Ectodermal cell (in vitro differentiated cells): Measurements from ENCODE around the gene CEP70.
"Not testable (repeated sequence)": the region's sequence is repeated elsewhere in the genome, so short reads cannot be mapped to it uniquely, and the experiment has no call there.

Source experiments
- H3K27ac ChIP-seq: 2 replicates; pipeline ENCODE4 v1.7.0; 2013; ENCODE audit warnings: mild to moderate bottlenecking, low read depth, low read length; ENCODE audit not compliant: insufficient read depth, poor library complexity, severe bottlenecking
- H3K27me3 ChIP-seq: 2 replicates; pipeline ENCODE4 v1.7.0; 2013; ENCODE audit warnings: mild to moderate bottlenecking, low read length; ENCODE audit not compliant: insufficient read depth, control insufficient read depth, poor library complexity, severe bottlenecking
- H3K36me3 ChIP-seq: one replicate; pipeline ENCODE4 v1.7.0; 2013; ENCODE audit warnings: low read length; ENCODE audit not compliant: control insufficient read depth, insufficient read depth
- H3K4me1 ChIP-seq: one replicate; pipeline ENCODE4 v1.7.0; 2013; ENCODE audit warnings: low read length; ENCODE audit not compliant: control insufficient read depth, insufficient read depth
- H3K4me3 ChIP-seq: 2 replicates; pipeline ENCODE4 v1.7.0; 2013; ENCODE audit warnings: low read depth, low read length, control low read depth; ENCODE audit not compliant: insufficient read depth
- H3K9me3 ChIP-seq: 2 replicates; pipeline ENCODE4 v1.7.0; 2013; ENCODE audit warnings: mild to moderate bottlenecking, low read length, moderate library complexity; ENCODE audit not compliant: control insufficient read depth
- WGBS, 2 experiments: methylation state at CpG; one replicate each; pipeline ENCODE4 v1.1.7; 2013; ENCODE audit warnings: missing lambda C conversion rate in 2 of 2; 5-methylcytosine and 5-hydroxymethylcytosine counted together

Gene CEP70

GRCh38 chr3:138593488-138594149 lies 441 bp downstream of the CEP70 start:
- no peaks in the 10 kb centered on the region for H3K36me3 ChIP-seq
- no peaks in the 10 kb centered on the region for H3K9me3 ChIP-seq
- no peak overlapping the region for H3K27ac ChIP-seq
- peak overlapping the region; percentile 78 for H3K4me3 ChIP-seq
- 8 to 9% methylated on average over 22 of the region's 22 CpGs for WGBS, 2 experiments
- H3K4me1 ChIP-seq: no peaks in the 10 kb centered on the region
- no peaks in the 10 kb centered on the region for H3K27me3 ChIP-seq

- 91 to 94% methylated on average over 1 of the region's 1 CpG for WGBS, 2 experiments
Observed at GRCh38 chr3:138591392-138591791, 2.7 kb downstream of the CEP70 start.

GRCh38 chr3:138588445-138588844 lies 5.6 kb downstream of the CEP70 start:
- no peaks in the 10 kb centered on the region for H3K36me3 ChIP-seq
- H3K4me3 ChIP-seq: no peak overlapping the region
- no peaks in the 10 kb centered on the region for H3K27me3 ChIP-seq
- 96 to 97% methylated on average over 5 of the region's 5 CpGs for WGBS, 2 experiments
- H3K27ac ChIP-seq: no peak overlapping the region
- no peaks in the 10 kb centered on the region for H3K4me1 ChIP-seq
- no peaks in the 10 kb centered on the region for H3K9me3 ChIP-seq

More at GRCh38 chr3:138591392-138591791, 2.7 kb downstream of the CEP70 start:
- Histone ChIP-seq H3K4me1 (no peaks in the 10 kb centered on the region), H3K4me3 (no peak overlapping the region), H3K9me3 (no peaks in the 10 kb centered on the region), H3K27ac (no peak overlapping the region), H3K36me3 (no peaks in the 10 kb centered on the region), H3K27me3 (no peaks in the 10 kb centered on the region)

GRCh38 chr3:138587374-138587773 lies 6.7 kb downstream of the CEP70 start:
- Histone ChIP-seq H3K27me3 (no peaks in the 10 kb centered on the region), H3K36me3 (no peaks in the 10 kb centered on the region), H3K9me3 (no peaks in the 10 kb centered on the region), H3K4me1 (no peaks in the 10 kb centered on the region), H3K4me3 (no peak overlapping the region), H3K27ac (no peak overlapping the region)
- WGBS, 2 experiments: 86 to 100% methylated on average over 1 of the region's 1 CpG

- H3K9me3 ChIP-seq: no peaks in the 10 kb centered on the region
- peaks cover 6% of the 10 kb centered on the region for H3K4me1 ChIP-seq
- no peaks in the 10 kb centered on the region for H3K36me3 ChIP-seq
- no peak overlapping the region for H3K27ac ChIP-seq
- WGBS, 2 experiments: 79 to 84% methylated on average over 5 to 6 of the region's 6 CpGs
- no peak overlapping the region for H3K4me3 ChIP-seq
- H3K27me3 ChIP-seq: no peaks in the 10 kb centered on the region
Observed at GRCh38 chr3:138578961-138579574, 15.0 kb downstream of the CEP70 start.

GRCh38 chr3:138578141-138578540 lies 15.9 kb downstream of the CEP70 start:
- 95 to 96% methylated on average over 4 of the region's 4 CpGs for WGBS, 2 experiments
- Histone ChIP-seq H3K27ac (no peak overlapping the region), H3K9me3 (no peaks in the 10 kb centered on the region), H3K4me3 (no peak overlapping the region), H3K36me3 (no peaks in the 10 kb centered on the region), H3K4me1 (peaks cover 6% of the 10 kb centered on the region), H3K27me3 (no peaks in the 10 kb centered on the region)

- Histone ChIP-seq H3K36me3 (no peaks in the 10 kb centered on the region), H3K4me1 (no peaks in the 10 kb centered on the region), H3K9me3 (no peaks in the 10 kb centered on the region), H3K27ac (no peak overlapping the region), H3K4me3 (no peak overlapping the region), H3K27me3 (no peaks in the 10 kb centered on the region)
- WGBS, 2 experiments: 100% methylated on average over 1 of the region's 1 CpG; no CpG with 5 or more reads in 1 of the 2 experiments
Observed at GRCh38 chr3:138573138-138573537, 20.9 kb downstream of the CEP70 start.

GRCh38 chr3:138569624-138570023 lies 24.4 kb downstream of the CEP70 start:
- not testable (repeated sequence) for H3K27me3 ChIP-seq, H3K27ac ChIP-seq, H3K4me3 ChIP-seq, H3K4me1 ChIP-seq, H3K36me3 ChIP-seq, H3K9me3 ChIP-seq
- 93 to 96% methylated on average over 8 of the region's 8 CpGs for WGBS, 2 experiments

GRCh38 chr3:138569090-138569489 lies 25.0 kb downstream of the CEP70 start:
- H3K27ac ChIP-seq: no peak overlapping the region
- H3K4me1 ChIP-seq: no peaks in the 10 kb centered on the region
- H3K4me3 ChIP-seq: no peak overlapping the region
- no peaks in the 10 kb centered on the region for H3K27me3 ChIP-seq
- 96 to 100% methylated on average over 1 of the region's 2 CpGs for WGBS, 2 experiments
- H3K9me3 ChIP-seq: no peaks in the 10 kb centered on the region
- H3K36me3 ChIP-seq: no peaks in the 10 kb centered on the region

GRCh38 chr3:138567403-138567802 lies 26.7 kb downstream of the CEP70 start:
- Histone ChIP-seq H3K27ac (no peak overlapping the region), H3K4me3 (no peak overlapping the region), H3K9me3 (no peaks in the 10 kb centered on the region), H3K4me1 (no peaks in the 10 kb centered on the region), H3K36me3 (no peaks in the 10 kb centered on the region), H3K27me3 (no peaks in the 10 kb centered on the region)
